ENCODE results near the gene ZNF709. TPM values are rescaled to one million over a fixed set of nuclear protein-coding genes. Genes with fewer than 3 reads are reported as not detected.

Gene ZNF709
- total and polyA plus RNA-seq, 3 donors from 2014 or later = 8.1 to 21.7 (median 14.6) TPM

DNA sequence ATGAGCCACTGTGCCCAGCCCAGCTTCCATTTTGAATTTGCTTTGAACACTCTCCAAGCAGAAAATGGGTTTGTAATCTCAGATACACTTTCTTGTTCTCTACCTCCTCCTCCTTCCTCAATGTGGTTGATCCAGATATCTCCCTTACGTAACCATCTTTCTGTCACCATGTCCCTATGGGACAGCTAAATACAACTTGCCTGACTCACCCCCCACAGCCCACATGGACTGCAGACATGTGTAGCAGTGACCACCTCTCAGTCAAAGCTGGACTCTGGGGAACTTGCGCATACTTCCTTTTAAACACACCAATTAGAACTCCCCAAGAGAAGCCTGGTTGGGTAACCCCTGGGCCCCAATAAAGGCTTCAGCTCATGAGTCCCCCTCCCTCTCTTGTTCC lies 72.7 kb downstream of the ZNF709 start:
- Histone ChIP-seq H3K9me3 (no peaks in the 10 kb centered on the region), H3K27ac (no peak overlapping the region), H3K4me3 (no peak overlapping the region), H3K36me3 (ENCODE audit: low read depth, missing control alignments) (no peaks in the 10 kb centered on the region), H3K27me3 (no peaks in the 10 kb centered on the region), H3K4me1 (no peaks in the 10 kb centered on the region)
- WGBS, 2 donors = 92 to 100% methylated on average over 2 of the region's 2 CpGs
- intact Hi-C loops (cut with DNase I; ENCODE audit: low total_unique reads) = no loop called here
- DNase-seq = no peak
- no peak for TF ChIP-seq POLR2A (IDR thresholded peaks at IDR 0.05)
- TF ChIP-seq, protein P1, sequence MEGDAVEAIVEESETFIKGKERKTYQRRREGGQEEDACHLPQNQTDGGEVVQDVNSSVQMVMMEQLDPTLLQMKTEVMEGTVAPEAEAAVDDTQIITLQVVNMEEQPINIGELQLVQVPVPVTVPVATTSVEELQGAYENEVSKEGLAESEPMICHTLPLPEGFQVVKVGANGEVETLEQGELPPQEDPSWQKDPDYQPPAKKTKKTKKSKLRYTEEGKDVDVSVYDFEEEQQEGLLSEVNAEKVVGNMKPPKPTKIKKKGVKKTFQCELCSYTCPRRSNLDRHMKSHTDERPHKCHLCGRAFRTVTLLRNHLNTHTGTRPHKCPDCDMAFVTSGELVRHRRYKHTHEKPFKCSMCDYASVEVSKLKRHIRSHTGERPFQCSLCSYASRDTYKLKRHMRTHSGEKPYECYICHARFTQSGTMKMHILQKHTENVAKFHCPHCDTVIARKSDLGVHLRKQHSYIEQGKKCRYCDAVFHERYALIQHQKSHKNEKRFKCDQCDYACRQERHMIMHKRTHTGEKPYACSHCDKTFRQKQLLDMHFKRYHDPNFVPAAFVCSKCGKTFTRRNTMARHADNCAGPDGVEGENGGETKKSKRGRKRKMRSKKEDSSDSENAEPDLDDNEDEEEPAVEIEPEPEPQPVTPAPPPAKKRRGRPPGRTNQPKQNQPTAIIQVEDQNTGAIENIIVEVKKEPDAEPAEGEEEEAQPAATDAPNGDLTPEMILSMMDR (IDR thresholded peaks at IDR 0.05) = no peak

Small RNA genes within 50 kb of the gene (small RNA-seq; reads per million reads assigned to genes)
- 0 reads per million in 2 donors for gene MTCO1P27
- 0 reads per million in 2 donors for gene PPIAP20

Other genes starting within 250 kb of the ZNF709 start
- 10 to 100 TPM; 22.4 to 30.2 TPM for gene ZNF44, start 189.9 kb downstream of the ZNF709 start, total RNA-seq
- gene ZNF44, start 189.9 kb downstream of the ZNF709 start, polyA plus RNA-seq (ENCODE audit: insufficient read depth, low read depth, low replicate concordance) = 18.9 TPM
- 10 to 100 TPM; 13.7 to 29.1 TPM for gene ZNF563, start 151.2 kb downstream of the ZNF709 start, total RNA-seq
- 21.0 TPM for gene ZNF563, start 151.2 kb downstream of the ZNF709 start, polyA plus RNA-seq (ENCODE audit: insufficient read depth, low read depth, low replicate concordance)
- 1 to 10 TPM; 2.7 to 4.9 TPM for gene ZNF442, start 119.1 kb downstream of the ZNF709 start, total RNA-seq
- 1.3 TPM for gene ZNF442, start 119.1 kb downstream of the ZNF709 start, polyA plus RNA-seq (ENCODE audit: insufficient read depth, low read depth, low replicate concordance)
- gene ZNF799, start 83.5 kb downstream of the ZNF709 start, total RNA-seq = 1 to 10 TPM; 4.6 to 5.8 TPM
- 3.9 TPM for gene ZNF799, start 83.5 kb downstream of the ZNF709 start, polyA plus RNA-seq (ENCODE audit: insufficient read depth, low read depth, low replicate concordance)
- 1 to 10 TPM; 4.1 to 5.0 TPM for gene ZNF443, start 43.8 kb downstream of the ZNF709 start, total RNA-seq
- gene ZNF443, start 43.8 kb downstream of the ZNF709 start, polyA plus RNA-seq (ENCODE audit: insufficient read depth, low read depth, low replicate concordance) = 2.2 TPM
- 10 to 100 TPM; 10.7 to 18.0 TPM for gene ZNF564, start 66.7 kb upstream of the ZNF709 start, total RNA-seq
- 4.6 TPM for gene ZNF564, start 66.7 kb upstream of the ZNF709 start, polyA plus RNA-seq (ENCODE audit: insufficient read depth, low read depth, low replicate concordance)
- gene ZNF490, start 126.0 kb upstream of the ZNF709 start, total RNA-seq = 10 to 100 TPM in 1 of 2 donors, 1 to 10 TPM in 1; 6.6 to 10.4 TPM
- gene ZNF490, start 126.0 kb upstream of the ZNF709 start, polyA plus RNA-seq (ENCODE audit: insufficient read depth, low read depth, low replicate concordance) = 2.5 TPM
- 10 to 100 TPM; 16.1 to 17.2 TPM for gene ZNF791, start 126.1 kb upstream of the ZNF709 start, total RNA-seq
- 9.3 TPM for gene ZNF791, start 126.1 kb upstream of the ZNF709 start, polyA plus RNA-seq (ENCODE audit: insufficient read depth, low read depth, low replicate concordance)
- 10 to 100 TPM; 29.7 to 30.6 TPM for gene MAN2B1, start 181.9 kb upstream of the ZNF709 start, total RNA-seq
- gene MAN2B1, start 181.9 kb upstream of the ZNF709 start, polyA plus RNA-seq (ENCODE audit: insufficient read depth, low read depth, low replicate concordance) = 45.7 TPM
- 10 to 100 TPM; 15.8 to 18.3 TPM for gene WDR83, start 182.0 kb upstream of the ZNF709 start, total RNA-seq
- 23.2 TPM for gene WDR83, start 182.0 kb upstream of the ZNF709 start, polyA plus RNA-seq (ENCODE audit: insufficient read depth, low read depth, low replicate concordance)
- 100 to 1,000 TPM in 1 of 2 donors, 10 to 100 TPM in 1; 85.9 to 119 TPM for gene DHPS, start 197.1 kb upstream of the ZNF709 start, total RNA-seq
- gene DHPS, start 197.1 kb upstream of the ZNF709 start, polyA plus RNA-seq (ENCODE audit: insufficient read depth, low read depth, low replicate concordance) = 50.2 TPM
- gene GNG14, start 203.2 kb upstream of the ZNF709 start, total RNA-seq = 1 to 10 TPM in 1 of 2 donors, not detected in 1; 4.5 TPM
- not detected for gene GNG14, start 203.2 kb upstream of the ZNF709 start, polyA plus RNA-seq (ENCODE audit: insufficient read depth, low read depth, low replicate concordance)
- 10 to 100 TPM; 20.5 to 23.3 TPM for gene FBXW9, start 211.8 kb upstream of the ZNF709 start, total RNA-seq
- gene FBXW9, start 211.8 kb upstream of the ZNF709 start, polyA plus RNA-seq (ENCODE audit: insufficient read depth, low read depth, low replicate concordance) = 27.4 TPM
- 100 to 1,000 TPM; 110 to 129 TPM for gene TNPO2, start 239.1 kb upstream of the ZNF709 start, total RNA-seq
- 103 TPM for gene TNPO2, start 239.1 kb upstream of the ZNF709 start, polyA plus RNA-seq (ENCODE audit: insufficient read depth, low read depth, low replicate concordance)
- gene TRIR, start 249.9 kb upstream of the ZNF709 start, total RNA-seq = 100 to 1,000 TPM; 244 to 329 TPM
- 158 TPM for gene TRIR, start 249.9 kb upstream of the ZNF709 start, polyA plus RNA-seq (ENCODE audit: insufficient read depth, low read depth, low replicate concordance)

Data from testis (tissue), 3 donors.